T-helper 17 cell (primary cell): ENCODE data around the gene VPS11. TPM values are rescaled to one million over a fixed set of nuclear protein-coding genes. Genes with fewer than 3 reads are reported as not detected.
A peak's percentile ranks its signal among the peaks of the same experiment; 100 is the strongest.

ENCODE experiments used
- ATAC-seq: fragments of 150-1000 bp; cut with Tn5 transposase; 2 replicates; pipeline ENCODE4 v1.10.0; 2021; ENCODE audit warnings: mild to moderate bottlenecking, moderate library complexity
- DNase-seq, 3 donors: peaks; one replicate each; pipeline versions ENCODE4 v3.0.0 to v3.0.0-alpha.2; 2020 to 2021
- H3K9me3 ChIP-seq: one replicate; pipeline ENCODE4 v1.7.0; 2013; ENCODE audit warnings: low read length, mild to moderate bottlenecking; ENCODE audit not compliant: control insufficient read depth, poor library complexity, severe bottlenecking
- H3K27ac Mint-ChIP-seq: one replicate; pipeline ENCODE4 v1.8.0; 2022; ENCODE audit warnings: mild to moderate bottlenecking, moderate library complexity, mixed read lengths
- H3K27me3 Mint-ChIP-seq: one replicate; pipeline ENCODE4 v1.8.0; 2022; ENCODE audit warnings: mixed read lengths
- H3K36me3 Mint-ChIP-seq: one replicate; pipeline ENCODE4 v1.8.0; 2022; ENCODE audit warnings: low read depth, mixed read lengths
- H3K4me1 Mint-ChIP-seq: one replicate; pipeline ENCODE4 v1.8.0; 2022; ENCODE audit warnings: mild to moderate bottlenecking, mixed read lengths
- H3K4me3 Mint-ChIP-seq: one replicate; pipeline ENCODE4 v1.8.0; 2022; ENCODE audit warnings: mild to moderate bottlenecking, moderate library complexity, mixed read lengths
- total RNA-seq, 4 donors: library from RNA in 2 of 4; stranded (reverse) in 2 of 4; gene quantifications; one replicate each; pipeline ENCODE4 v1.2.3 and lab custom pipeline; 2022 to 2026

The VPS11 gene
- 10 to 100 TPM; 58.3 to 68.0 TPM for total RNA-seq
- total RNA-seq (lab: John Stamatoyannopoulos, UW): 94.6 to 99.2 reads per million in 2 donors

DNA sequence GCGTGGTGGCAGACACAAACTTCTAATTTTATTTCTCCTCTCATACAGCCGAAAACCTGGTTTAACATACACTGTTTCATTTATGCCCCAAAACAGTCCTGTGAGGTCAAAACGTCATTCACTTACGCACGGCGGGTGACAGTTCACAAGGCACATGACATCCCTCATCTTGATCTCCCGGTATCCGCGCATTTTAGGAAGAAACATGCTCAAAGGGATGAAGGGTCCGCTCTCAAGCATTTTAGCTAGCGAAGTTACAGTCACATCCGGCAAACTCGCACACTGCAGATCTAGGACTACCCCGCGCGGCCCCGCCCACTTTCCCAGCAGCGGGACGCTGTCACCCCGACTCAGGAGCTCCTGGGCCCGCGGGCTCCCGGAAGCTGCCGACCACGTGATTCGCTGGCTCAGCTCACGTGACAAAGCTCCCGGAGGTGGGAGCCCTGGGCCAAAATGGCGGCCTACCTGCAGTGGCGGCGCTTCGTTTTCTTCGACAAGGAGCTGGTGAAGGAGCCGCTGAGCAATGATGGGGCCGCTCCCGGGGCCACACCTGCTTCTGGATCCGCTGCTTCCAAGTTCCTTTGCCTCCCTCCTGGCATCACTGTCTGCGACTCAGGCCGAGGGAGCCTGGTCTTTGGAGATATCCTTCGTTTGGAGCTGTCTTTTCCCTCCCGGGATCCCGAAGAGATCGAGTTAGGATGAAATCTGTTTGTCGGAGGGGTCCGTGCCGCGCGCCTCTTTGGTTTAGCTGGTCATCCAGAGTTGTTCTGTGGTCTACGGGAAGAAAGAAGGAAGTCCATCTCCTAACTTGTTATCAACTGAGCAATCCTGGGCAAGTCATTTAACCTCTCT lies at the start of gene VPS11:
VPS11 (plus strand) TSS at position 448 of the 852 bp plus-strand sequence; CDS start at position 454, 6 bp downstream.
- Mint-ChIP-seq H3K36me3 (peaks cover under 1% of the 10 kb centered on the region), H3K4me3 (peak within 1 kb of the TSS; percentile 93), H3K4me1 (peaks cover 30% of the 10 kb centered on the region), H3K27me3 (no peaks in the 10 kb centered on the region), H3K27ac (peak within 1 kb of the TSS; percentile 100)
- peak; percentile 92 for ATAC-seq
- DNase-seq: peak; percentile 91 to 99 (median 97)
- no peaks in the 10 kb centered on the region for H3K9me3 ChIP-seq

DNA sequence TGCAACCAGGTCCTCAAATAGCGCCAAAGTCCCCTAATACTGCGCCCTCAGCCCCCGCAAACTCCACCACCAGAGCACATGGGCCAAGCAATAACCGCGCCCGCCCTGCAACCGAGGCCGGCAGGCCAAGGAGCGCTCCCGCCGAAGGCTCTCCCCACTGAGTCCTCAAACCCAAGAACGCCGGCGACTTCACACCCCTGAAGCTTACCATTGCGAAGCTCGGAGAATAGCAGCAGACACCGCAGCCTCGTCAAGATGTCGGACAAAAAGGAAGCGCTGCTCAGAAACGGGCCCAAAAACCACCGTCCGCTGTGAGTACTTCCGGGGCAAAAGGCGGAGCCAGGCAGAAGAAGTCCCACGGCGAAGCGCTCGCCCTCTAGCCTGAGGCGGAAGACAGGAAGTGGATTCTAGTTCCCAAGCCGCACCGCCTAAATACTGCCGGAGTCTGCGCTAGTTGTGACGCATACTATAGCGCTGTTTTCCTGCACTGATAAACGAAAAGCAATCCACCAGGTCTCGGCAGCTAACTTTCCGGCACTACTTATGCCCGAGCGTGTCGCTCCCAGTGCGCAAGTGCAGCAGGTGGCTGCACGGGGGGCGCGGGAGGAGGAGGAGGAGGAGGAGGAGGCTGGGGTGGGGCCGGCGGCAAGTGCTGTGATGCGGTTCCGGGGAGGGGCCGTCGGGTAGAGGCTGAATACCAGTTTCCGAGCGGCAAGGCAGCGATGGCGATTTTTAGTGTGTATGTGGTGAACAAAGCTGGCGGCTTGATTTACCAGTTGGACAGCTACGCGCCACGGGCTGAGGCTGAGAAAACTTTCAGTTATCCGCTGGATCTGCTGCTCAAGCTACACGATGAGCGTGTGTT lies 49.3 kb upstream of the VPS11 start, which contains the start of the genes RPS25 and TRAPPC4:
RPS25 (minus strand) TSS at position 270 of the 865 bp plus-strand sequence; CDS start at position 211, 59 bp downstream.
TRAPPC4 (plus strand) TSS at position 693 of the 865 bp plus-strand sequence; CDS start at position 723, 30 bp downstream.
- Mint-ChIP-seq H3K36me3 (no peaks in the 10 kb centered on the region), H3K27ac (peak within 1 kb of the TSS; percentile 99), H3K4me1 (peaks cover 30% of the 10 kb centered on the region), H3K27me3 (no peaks in the 10 kb centered on the region), H3K4me3 (peak within 1 kb of the TSS; percentile 95)
- H3K9me3 ChIP-seq: no peaks in the 10 kb centered on the region
- ATAC-seq (peak; percentile 87), DNase-seq (peak; percentile 88 to 92 (median 91))

DNA sequence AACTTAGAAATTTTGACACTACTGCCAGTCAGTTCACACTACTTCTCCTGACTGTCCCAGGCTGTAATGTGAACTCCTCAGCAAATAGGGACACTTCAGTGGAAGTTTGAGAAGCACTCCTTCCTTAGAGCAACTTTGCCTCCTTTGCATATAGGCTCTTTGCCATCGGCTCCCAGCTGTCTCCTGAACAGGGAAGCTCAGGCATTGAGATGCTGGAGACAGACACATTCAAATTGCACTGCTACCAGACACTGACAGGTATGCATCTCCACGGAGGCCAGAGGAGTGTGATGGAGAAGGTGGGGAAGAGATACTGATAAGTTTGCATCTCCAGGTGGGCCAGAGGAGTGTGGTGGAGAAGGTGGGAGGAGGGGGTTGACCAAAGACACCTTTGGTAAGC lies 47.6 kb upstream of the VPS11 start:
- Mint-ChIP-seq H3K27ac (peak overlapping the region; percentile 99), H3K4me1 (peaks cover 42% of the 10 kb centered on the region), H3K36me3 (peaks cover 3% of the 10 kb centered on the region), H3K27me3 (no peaks in the 10 kb centered on the region), H3K4me3 (peak overlapping the region; percentile 95)
- ATAC-seq: no peak
- DNase-seq: no peak
- H3K9me3 ChIP-seq: no peaks in the 10 kb centered on the region

DNA sequence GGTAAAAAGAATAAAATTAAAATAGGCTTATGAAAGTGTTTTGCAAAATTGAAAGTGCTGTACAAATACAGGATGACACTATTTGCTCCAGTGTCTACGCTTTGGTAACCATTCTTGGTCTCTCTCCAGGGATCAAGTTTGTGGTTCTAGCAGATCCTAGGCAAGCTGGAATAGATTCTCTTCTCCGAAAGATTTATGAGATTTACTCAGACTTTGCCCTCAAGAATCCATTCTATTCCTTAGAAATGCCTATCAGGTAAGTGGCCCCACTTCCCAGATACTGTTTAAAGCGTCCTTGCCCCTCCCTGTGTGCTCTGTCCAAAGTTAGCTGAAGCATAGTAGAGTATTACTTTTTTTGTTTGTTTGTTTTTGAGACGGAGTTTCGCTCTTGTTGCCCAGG lies 46.0 kb upstream of the VPS11 start:
- no peaks in the 10 kb centered on the region for H3K27me3 Mint-ChIP-seq
- peaks cover 44% of the 10 kb centered on the region for H3K4me1 Mint-ChIP-seq
- peak overlapping the region; percentile 7 for H3K4me3 Mint-ChIP-seq

DNA sequence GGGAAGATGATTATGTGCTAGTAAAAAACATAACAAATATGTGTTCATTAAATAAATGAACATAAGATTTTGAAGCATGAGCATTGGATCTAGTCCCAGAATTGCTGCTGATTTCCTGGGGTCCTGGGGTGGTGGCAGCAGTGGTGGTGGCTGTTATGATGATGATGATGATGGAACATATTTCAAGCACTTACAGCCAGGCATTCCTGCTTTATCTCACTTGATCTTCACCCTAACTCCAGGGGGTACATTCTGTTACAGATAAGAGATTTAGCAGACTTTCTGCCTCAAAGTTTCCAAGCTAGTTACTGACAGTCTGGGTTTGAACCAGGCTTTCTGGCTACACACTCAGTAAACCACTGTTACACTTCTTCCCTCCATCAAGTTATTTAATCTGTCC lies 43.9 kb upstream of the VPS11 start:
- DNase-seq: no peak
- no peak for ATAC-seq
- H3K9me3 ChIP-seq: no peaks in the 10 kb centered on the region
- no peak overlapping the region for H3K4me3 Mint-ChIP-seq
- peaks cover 47% of the 10 kb centered on the region for H3K4me1 Mint-ChIP-seq
- H3K27ac Mint-ChIP-seq: peak overlapping the region; percentile 78
- no peaks in the 10 kb centered on the region for H3K27me3 Mint-ChIP-seq
- peaks cover 7% of the 10 kb centered on the region for H3K36me3 Mint-ChIP-seq

More for the DNA sequence above, 46.0 kb upstream of the VPS11 start:
- H3K9me3 ChIP-seq: no peaks in the 10 kb centered on the region
- DNase-seq (no peak), ATAC-seq (no peak)
- H3K36me3 Mint-ChIP-seq: peaks cover 7% of the 10 kb centered on the region
- peak overlapping the region; percentile 99 for H3K27ac Mint-ChIP-seq

DNA sequence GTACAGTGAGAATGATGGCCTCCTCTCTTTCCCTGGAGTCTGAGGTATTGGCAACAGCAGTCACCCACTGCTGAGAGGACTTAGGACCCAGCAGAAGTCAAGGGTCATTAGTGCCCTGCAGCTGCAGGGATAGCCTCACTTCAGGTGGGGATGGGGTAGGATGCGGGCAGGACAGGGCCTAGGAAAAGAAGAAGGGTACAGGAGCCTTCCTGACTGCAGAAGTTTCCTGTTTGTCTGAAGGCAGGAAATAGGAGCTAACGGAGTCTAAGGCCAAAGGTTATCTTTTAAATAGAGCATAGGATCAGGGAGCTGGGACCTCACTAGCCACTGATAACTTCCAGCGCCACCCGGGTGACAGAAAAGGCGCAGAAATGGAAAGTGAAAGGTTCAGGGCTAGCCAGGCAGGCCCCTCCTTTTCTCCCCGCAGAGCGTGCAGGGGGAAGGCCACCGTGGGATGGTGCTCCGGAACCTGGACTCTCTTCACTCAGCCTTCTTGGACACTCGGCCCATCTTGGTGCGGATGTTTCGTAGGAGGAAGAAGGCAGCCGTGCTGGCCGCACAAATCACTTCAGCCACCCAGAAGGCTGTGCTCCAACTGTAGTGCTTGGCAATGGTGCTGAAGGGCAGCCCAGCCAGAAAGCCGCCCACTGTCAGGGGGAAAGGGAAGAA lies 43.1 kb upstream of the VPS11 start:
- H3K4me3 Mint-ChIP-seq: peak overlapping the region; percentile 41
- peaks cover 7% of the 10 kb centered on the region for H3K36me3 Mint-ChIP-seq
- peak overlapping the region; percentile 78 for H3K27ac Mint-ChIP-seq
- H3K27me3 Mint-ChIP-seq: no peaks in the 10 kb centered on the region
- no peak for DNase-seq
- H3K9me3 ChIP-seq: no peaks in the 10 kb centered on the region
- peaks cover 52% of the 10 kb centered on the region for H3K4me1 Mint-ChIP-seq
- no peak for ATAC-seq

DNA sequence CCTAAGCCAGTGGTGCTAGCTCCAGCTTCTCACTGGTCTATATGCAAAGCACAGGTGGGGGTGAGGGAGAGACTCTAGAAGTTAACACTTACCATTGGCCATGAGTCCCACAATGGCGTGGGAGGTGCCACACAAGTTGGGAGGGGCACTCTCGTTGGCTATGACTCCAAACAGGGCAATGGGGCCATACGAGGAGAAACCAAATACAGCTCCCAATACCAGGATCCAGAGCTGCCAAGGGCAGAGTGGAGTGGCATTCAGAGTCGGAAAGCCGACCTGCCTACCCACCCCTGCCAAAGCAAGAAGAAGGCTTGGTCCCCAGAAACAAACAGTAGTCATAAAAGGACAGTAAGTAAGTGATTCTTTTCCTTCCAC lies 42.5 kb upstream of the VPS11 start:
- Mint-ChIP-seq H3K4me3 (peak overlapping the region; percentile 70), H3K4me1 (peaks cover 51% of the 10 kb centered on the region), H3K27ac (peak overlapping the region; percentile 78), H3K27me3 (no peaks in the 10 kb centered on the region), H3K36me3 (peaks cover 7% of the 10 kb centered on the region)
- ATAC-seq (no peak), DNase-seq (no peak)
- H3K9me3 ChIP-seq: no peaks in the 10 kb centered on the region

DNA sequence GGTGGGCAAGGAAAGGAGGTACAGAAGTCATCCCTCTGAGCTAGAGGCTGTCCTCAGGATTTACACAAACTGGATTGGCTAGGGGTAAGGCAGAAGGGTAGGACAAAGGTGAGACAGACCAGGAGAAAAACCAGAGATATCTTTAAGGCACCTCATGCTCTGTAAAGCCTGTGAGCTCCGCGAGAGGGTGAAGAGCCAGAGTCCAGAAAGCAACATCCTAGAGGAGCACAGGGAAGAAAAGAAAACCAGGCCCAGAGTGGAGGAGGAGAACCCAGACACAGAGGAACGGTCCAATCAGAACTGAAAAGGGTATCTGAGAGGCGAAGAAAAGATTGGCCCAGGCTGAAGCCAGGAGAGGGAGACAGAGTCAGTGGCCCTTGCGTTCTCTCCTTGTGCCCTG lies 42.1 kb upstream of the VPS11 start:
- peaks cover 50% of the 10 kb centered on the region for H3K4me1 Mint-ChIP-seq
- DNase-seq (no peak), ATAC-seq (no peak)
- peaks cover 7% of the 10 kb centered on the region for H3K36me3 Mint-ChIP-seq
- H3K27ac Mint-ChIP-seq: peak overlapping the region; percentile 32
- H3K4me3 Mint-ChIP-seq: peak overlapping the region; percentile 70
- H3K27me3 Mint-ChIP-seq: no peaks in the 10 kb centered on the region
- no peaks in the 10 kb centered on the region for H3K9me3 ChIP-seq

DNA sequence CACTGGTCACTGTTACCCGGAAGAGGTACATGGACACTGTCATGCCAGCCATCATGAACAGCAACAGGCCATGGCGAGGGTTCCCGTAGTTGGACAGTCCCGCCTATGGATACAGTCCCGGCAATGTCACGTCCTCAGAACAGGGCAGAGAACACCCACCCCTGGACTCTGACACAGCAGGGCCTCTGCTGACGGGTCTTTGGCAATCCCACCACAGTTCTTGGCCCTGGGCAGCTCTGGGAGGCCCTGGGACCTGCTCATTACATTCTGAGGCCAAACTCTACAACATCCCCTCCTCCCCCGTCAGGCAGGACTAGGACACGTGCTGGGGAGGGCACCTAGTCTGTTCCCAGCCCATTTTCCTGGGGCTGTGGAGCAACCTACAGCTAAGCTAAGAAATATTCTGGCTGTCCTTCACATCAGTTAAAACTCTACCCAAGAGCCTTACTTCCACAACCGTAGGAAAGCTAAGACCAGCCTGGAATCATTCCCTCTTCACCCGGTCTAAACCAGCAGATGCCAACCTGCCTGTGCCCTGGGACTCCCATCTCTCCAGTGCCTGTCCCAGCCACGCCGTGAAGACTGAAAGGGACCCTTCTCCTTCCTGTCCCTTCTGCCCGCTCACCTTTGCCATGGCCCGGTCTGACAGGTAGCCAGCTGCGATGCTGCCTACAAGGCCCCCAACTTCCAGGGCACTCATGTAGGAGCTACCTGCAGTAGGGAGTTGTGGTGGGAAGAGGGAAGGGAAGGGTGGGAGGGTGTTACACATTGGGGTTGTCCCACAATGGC lies 41.4 kb upstream of the VPS11 start:
- ATAC-seq (no peak), DNase-seq (no peak)
- peaks cover 49% of the 10 kb centered on the region for H3K4me1 Mint-ChIP-seq
- H3K4me3 Mint-ChIP-seq: no peak overlapping the region
- H3K27me3 Mint-ChIP-seq: no peaks in the 10 kb centered on the region
- H3K36me3 Mint-ChIP-seq: peaks cover 7% of the 10 kb centered on the region
- H3K27ac Mint-ChIP-seq: peak overlapping the region; percentile 32
- H3K9me3 ChIP-seq: no peaks in the 10 kb centered on the region

DNA sequence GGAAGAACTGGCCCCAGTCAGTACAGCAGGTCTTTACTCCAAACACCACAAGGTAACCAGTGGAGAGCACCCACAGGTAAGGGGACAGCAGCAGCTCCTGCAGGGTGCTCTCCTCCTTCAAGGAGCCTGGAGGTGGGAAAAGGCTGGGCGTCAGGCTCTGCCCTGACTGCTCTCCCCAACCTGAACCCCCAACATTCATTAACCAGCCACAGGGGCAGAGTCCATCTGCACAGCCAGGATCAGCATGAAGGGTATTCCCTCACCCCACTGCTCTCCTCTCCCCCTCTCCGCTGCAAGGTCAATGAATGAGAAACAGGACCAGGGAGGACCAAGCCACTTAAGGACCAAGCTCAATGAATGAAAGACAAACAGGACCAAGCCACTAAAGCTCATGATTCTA lies 40.6 kb upstream of the VPS11 start:
- Mint-ChIP-seq H3K36me3 (peaks cover 7% of the 10 kb centered on the region), H3K4me3 (no peak overlapping the region), H3K4me1 (peaks cover 42% of the 10 kb centered on the region), H3K27me3 (no peaks in the 10 kb centered on the region), H3K27ac (peak overlapping the region; percentile 32)
- no peaks in the 10 kb centered on the region for H3K9me3 ChIP-seq
- DNase-seq: no peak
- no peak for ATAC-seq

DNA sequence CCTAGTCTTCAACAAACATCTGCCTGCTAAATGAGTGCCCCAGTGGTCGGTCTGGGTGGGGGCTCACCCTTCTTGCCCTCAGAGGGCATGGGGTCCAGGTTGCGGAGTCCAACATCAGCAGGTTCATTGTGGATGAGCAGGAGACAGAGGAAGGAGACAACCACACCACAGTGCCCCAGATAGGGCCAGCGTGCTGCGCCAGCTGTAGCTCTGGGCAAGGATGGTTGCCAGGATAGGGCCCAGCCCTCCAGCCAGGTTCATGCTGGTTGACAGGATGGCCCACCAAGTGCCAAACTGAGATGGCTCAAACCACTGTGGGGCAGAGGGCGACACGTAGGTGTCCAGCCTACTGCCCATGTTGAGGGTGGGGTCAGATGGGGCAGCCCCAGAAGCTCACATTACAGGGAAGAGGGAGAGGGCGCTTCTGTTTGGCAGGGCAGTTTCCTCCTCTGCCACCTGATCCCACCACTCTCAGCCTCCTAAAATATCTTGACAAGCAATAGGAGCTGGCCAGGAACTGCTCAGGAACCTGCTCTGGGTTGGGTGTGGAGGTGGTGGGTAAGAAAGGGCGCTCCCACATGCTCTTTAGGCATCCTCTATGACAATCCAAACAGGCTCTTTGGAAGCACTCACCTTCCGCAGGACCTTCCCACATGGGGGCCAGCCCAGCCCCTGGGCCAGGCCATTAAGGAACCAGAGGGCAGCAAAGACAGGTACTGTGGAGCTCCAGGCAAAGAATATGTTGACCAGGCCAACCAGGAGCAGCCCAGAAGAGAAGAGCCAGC lies 39.9 kb upstream of the VPS11 start:
- DNase-seq (no peak), ATAC-seq (no peak)
- no peaks in the 10 kb centered on the region for H3K9me3 ChIP-seq
- Mint-ChIP-seq H3K27me3 (no peaks in the 10 kb centered on the region), H3K27ac (no peak overlapping the region), H3K4me1 (peaks cover 42% of the 10 kb centered on the region), H3K4me3 (peak overlapping the region; percentile 56), H3K36me3 (peaks cover 7% of the 10 kb centered on the region)
